CD14-positive monocyte (primary cell): Measurements from ENCODE around the gene MINK1. TPM values are rescaled to one million over a fixed set of nuclear protein-coding genes. Genes with fewer than 3 reads are reported as not detected.
"Not testable (repeated sequence)": the region's sequence is repeated elsewhere in the genome, so short reads cannot be mapped to it uniquely, and the experiment has no call there.

ENCODE experiments used
- DNase-seq, 3 donors: peaks; one replicate each; pipeline ENCODE4 v3.0.0-alpha.2; 2011 to 2022
- H2AFZ ChIP-seq: 2 replicates; pipeline ENCODE4 v1.6.0; 2012; ENCODE audit warnings: mild to moderate bottlenecking, low read depth, low read length, inconsistent platforms; ENCODE audit not compliant: insufficient read depth, poor library complexity, severe bottlenecking
- H3K27ac ChIP-seq, 2 donors: 1 replicate in 1 of 2; 2 replicates in 1 of 2; pipeline ENCODE4 v1.5.1; 2012 to 2013; ENCODE audit warnings: low read length in 2 of 2, control low read depth in 1 of 2, inconsistent platforms in 1 of 2, low read depth in 1 of 2, mild to moderate bottlenecking in 1 of 2
- H3K27me3 ChIP-seq, 2 donors: one replicate each; pipeline versions ENCODE4 v1.6.0 to v1.6.1; 2011 to 2013; ENCODE audit warnings: low read length in 2 of 2; ENCODE audit not compliant: control insufficient read depth in 2 of 2, insufficient read depth in 2 of 2
- H3K36me3 ChIP-seq, 2 donors: replicated peaks in 1 of 2; 1 replicate in 1 of 2; 2 replicates in 1 of 2; pipeline versions ENCODE4 v1.5.1 to v1.6.1; 2012 to 2013; ENCODE audit warnings: low read length in 2 of 2, control low read depth in 1 of 2, inconsistent platforms in 1 of 2, mild to moderate bottlenecking in 1 of 2; ENCODE audit not compliant: insufficient read depth in 2 of 2, control insufficient read depth in 1 of 2
- H3K4me1 ChIP-seq, 2 donors: 1 replicate in 1 of 2; 2 replicates in 1 of 2; pipeline versions ENCODE4 v1.5.1 to v1.6.1; 2012 to 2013; ENCODE audit warnings: low read length in 2 of 2, control low read depth in 1 of 2, inconsistent platforms in 1 of 2, mild to moderate bottlenecking in 1 of 2, moderate library complexity in 1 of 2; ENCODE audit not compliant: insufficient read depth in 2 of 2, control insufficient read depth in 1 of 2
- H3K4me2 ChIP-seq: replicated peaks from 2 replicates; pipeline ENCODE3; 2012; ENCODE audit warnings: low read length, moderate library complexity, mild to moderate bottlenecking; ENCODE audit not compliant: poor library complexity, severe bottlenecking; ENCODE audit errors: extremely low read depth
- H3K4me3 ChIP-seq, 3 experiments: fragments of 200-600 bp in 1 of 3; sonication (generic) in 1 of 3; replicated peaks in 1 of 3; 1 replicate in 2 of 3; 2 replicates in 1 of 3; pipeline ENCODE4 v1.5.1; 2011 to 2013; ENCODE audit warnings: low read length in 3 of 3, mild to moderate bottlenecking in 3 of 3, control low read depth in 2 of 3, low read depth in 2 of 3, inconsistent platforms in 1 of 3, moderate library complexity in 1 of 3
- H3K79me2 ChIP-seq: 2 replicates; pipeline ENCODE4 v1.6.0; 2012; ENCODE audit warnings: mild to moderate bottlenecking, control low read depth, inconsistent platforms, low read length, moderate library complexity; ENCODE audit not compliant: insufficient read depth
- H3K9ac ChIP-seq: 2 replicates; pipeline ENCODE4 v1.6.0; 2017; ENCODE audit warnings: low read length, mild to moderate bottlenecking; ENCODE audit not compliant: insufficient read depth, poor library complexity, severe bottlenecking
- H3K9me3 ChIP-seq, 2 donors: replicated peaks in 1 of 2; 1 replicate in 1 of 2; 2 replicates in 1 of 2; pipeline versions ENCODE4 v1.5.1 to v1.6.1; 2012 to 2013; ENCODE audit warnings: low read length in 2 of 2, control low read depth in 1 of 2; ENCODE audit not compliant: control insufficient read depth in 1 of 2, insufficient read depth in 1 of 2
- H4K20me1 ChIP-seq: 2 replicates; pipeline ENCODE4 v1.6.0; 2012; ENCODE audit warnings: mild to moderate bottlenecking, low read length, control low read depth, moderate library complexity; ENCODE audit not compliant: insufficient read depth
- H3K27ac Mint-ChIP-seq, 7 donors: one replicate each; pipeline ENCODE4 v1.8.0; 2020; ENCODE audit warnings: mild to moderate bottlenecking in 7 of 7, mixed read lengths in 7 of 7, moderate library complexity in 6 of 7, inconsistent platforms in 2 of 7
- H3K27me3 Mint-ChIP-seq, 3 donors: one replicate each; pipeline ENCODE4 v1.8.0; 2021 to 2022; ENCODE audit warnings: low read depth in 3 of 3, mild to moderate bottlenecking in 3 of 3, mixed read lengths in 3 of 3, moderate library complexity in 3 of 3, inconsistent platforms in 1 of 3
- H3K36me3 Mint-ChIP-seq, 2 donors: one replicate each; pipeline ENCODE4 v1.8.0; 2020; ENCODE audit warnings: mixed read lengths in 2 of 2, inconsistent platforms in 1 of 2, mild to moderate bottlenecking in 1 of 2
- H3K4me1 Mint-ChIP-seq: one replicate; pipeline ENCODE4 v1.8.0; 2020; ENCODE audit warnings: mild to moderate bottlenecking, mixed read lengths
- H3K4me3 Mint-ChIP-seq, 2 donors: one replicate each; pipeline ENCODE4 v1.8.0; 2020; ENCODE audit warnings: mild to moderate bottlenecking in 2 of 2, mixed read lengths in 2 of 2, moderate library complexity in 1 of 2
- H3K9me3 Mint-ChIP-seq, 7 donors: one replicate each; pipeline ENCODE4 v1.8.0; 2020 to 2022; ENCODE audit warnings: mixed read lengths in 7 of 7, mild to moderate bottlenecking in 6 of 7, moderate library complexity in 6 of 7, inconsistent platforms in 2 of 7
- CTCF ChIP-seq: fragments of 200-600 bp; IDR thresholded peaks from one replicate; pipeline ENCODE4 v1.8.0; 2022; ENCODE audit warnings: antibody characterized with exemption, mild to moderate bottlenecking
- WGBS: methylation state at CpG from one replicate; pipeline ENCODE4 v1.1.5; 2013; ENCODE audit warnings: missing lambda C conversion rate; ENCODE audit not compliant: insufficient coverage; 5-methylcytosine and 5-hydroxymethylcytosine counted together
- intact Hi-C, 2 donors: fragments of 100-400 bp; cut with micrococcal nuclease; formaldehyde crosslinking; loops; one replicate each; pipeline versions ENCODE4 v1.15.0 to v1.15.1; 2023
- polyA plus RNA-seq, 3 donors: library from polyadenylated mRNA; depleted of rRNA in 1 of 3; unstranded in 2 of 3; stranded (reverse) in 1 of 3; fragments of 300-500 nt in 2 of 3; fragments of >200 nt in 1 of 3; fragmentation: Illumina TruSeq in 2 of 3; gene quantifications; 1 replicate in 2 of 3; 2 replicates in 1 of 3; pipeline ENCODE4 v1.2.3, GENCODE V29; 2012 to 2021

Gene MINK1
- polyA plus RNA-seq, 3 donors = 3.2 to 159 (median 7.2) TPM

DNA sequence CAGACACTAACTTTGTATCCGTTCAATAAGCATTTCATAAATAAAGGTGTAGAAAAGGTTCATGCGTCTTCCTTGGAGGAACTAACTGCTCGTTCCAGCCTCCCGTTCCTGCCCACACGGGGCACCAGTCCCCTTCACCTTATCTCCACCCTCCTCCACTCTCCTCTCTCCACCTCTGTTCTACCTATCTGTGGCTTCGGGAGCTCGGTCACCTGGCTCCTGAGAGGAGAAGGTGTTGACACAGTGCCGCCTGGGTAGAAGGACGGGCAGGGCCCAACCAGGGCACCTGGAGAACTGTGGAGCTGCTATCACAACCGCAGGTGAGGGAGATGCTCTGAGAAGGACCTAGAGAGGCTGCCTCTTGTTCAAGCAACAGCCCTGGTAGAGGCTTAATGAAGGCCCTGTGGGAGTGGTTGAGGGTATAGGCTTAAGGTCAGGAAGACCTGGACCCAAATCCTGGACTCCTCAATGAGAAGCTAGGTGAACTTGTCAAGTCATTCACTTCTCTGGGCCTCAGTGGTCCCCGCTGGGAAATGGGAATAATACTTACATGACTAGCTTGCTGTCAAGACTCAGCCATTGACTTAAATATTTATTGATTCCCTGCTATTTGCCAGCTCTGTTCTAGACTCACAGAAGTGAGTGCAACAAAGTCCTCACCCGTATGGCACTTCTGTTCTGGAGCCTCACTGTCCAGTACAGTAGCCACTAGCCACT is 9.6 kb upstream of the MINK1 start:
- no peaks in the 10 kb centered on the region for H3K4me1 ChIP-seq
- peaks cover 16 to 30% of the 10 kb centered on the region in 2 donors for H3K36me3 ChIP-seq
- no peak overlapping the region for H2AFZ ChIP-seq
- no peak overlapping the region for H3K4me3 Mint-ChIP-seq
- no peak for TF ChIP-seq CTCF
- H4K20me1 ChIP-seq = no peaks in the 10 kb centered on the region
- H3K4me3 ChIP-seq = no peak overlapping the region
- H3K27ac ChIP-seq = no peak overlapping the region
- H3K27me3 ChIP-seq = no peaks in the 10 kb centered on the region
- H3K4me1 Mint-ChIP-seq = no peaks in the 10 kb centered on the region
- H3K9ac ChIP-seq = no peak overlapping the region
- peaks cover 19 to 47% of the 10 kb centered on the region in 2 donors for H3K36me3 Mint-ChIP-seq
- no peaks in the 10 kb centered on the region for H3K9me3 ChIP-seq
- intact Hi-C loops = no loop called here
- peaks cover 0 to 2% (median 0%) of the 10 kb centered on the region in 7 donors for H3K9me3 Mint-ChIP-seq
- H3K27me3 Mint-ChIP-seq = peaks cover 7 to 18% (median 16%) of the 10 kb centered on the region in 3 donors
- peak overlapping the region in 3 of 7 donors; percentile 3 to 61 (median 20) for H3K27ac Mint-ChIP-seq
- H3K79me2 ChIP-seq = no peaks in the 10 kb centered on the region
- H3K4me2 ChIP-seq = no peak overlapping the region
- 91% methylated on average over 7 of the region's 12 CpGs for WGBS
- DNase-seq = no peak

DNA sequence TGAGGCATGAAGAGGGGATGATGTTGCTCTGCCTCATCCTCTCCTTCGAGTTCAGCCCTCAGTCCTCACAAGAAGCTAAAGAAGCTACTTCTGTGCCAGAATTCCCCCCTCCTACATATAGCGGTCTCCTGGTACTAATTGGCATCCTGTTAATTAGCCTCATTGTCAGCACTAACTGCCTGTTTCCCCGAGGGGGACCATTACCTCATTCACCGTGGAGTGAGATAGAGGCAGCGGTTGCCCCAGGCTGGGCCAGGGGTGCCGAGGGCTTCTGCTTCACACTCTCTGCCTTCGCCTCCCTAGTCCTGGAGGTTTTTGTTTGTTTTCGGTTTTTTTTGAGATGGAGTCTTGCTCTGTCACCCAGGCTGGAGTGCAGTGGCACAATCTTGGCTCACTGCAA is 5.7 kb upstream of the MINK1 start:
- peaks cover 1% of the 10 kb centered on the region for H3K4me1 Mint-ChIP-seq
- H3K9me3 Mint-ChIP-seq = no peaks in the 10 kb centered on the region
- H3K36me3 Mint-ChIP-seq = peaks cover 10 to 13% of the 10 kb centered on the region in 2 donors
- no peaks in the 10 kb centered on the region for H3K27me3 ChIP-seq
- no peak for DNase-seq
- H3K27me3 Mint-ChIP-seq = peaks cover 10 to 22% (median 20%) of the 10 kb centered on the region in 3 donors
- peaks cover 3 to 12% of the 10 kb centered on the region in 2 donors for H3K36me3 ChIP-seq
- H2AFZ ChIP-seq = no peak overlapping the region
- H3K4me3 Mint-ChIP-seq = no peak overlapping the region
- no peak overlapping the region for H3K4me3 ChIP-seq
- no peaks in the 10 kb centered on the region for H3K4me1 ChIP-seq
- H3K79me2 ChIP-seq = no peaks in the 10 kb centered on the region
- 80% methylated on average over 2 of the region's 8 CpGs for WGBS
- no peak overlapping the region for H3K9ac ChIP-seq
- H3K9me3 ChIP-seq = no peaks in the 10 kb centered on the region
- no peak overlapping the region for H3K4me2 ChIP-seq
- no peak for TF ChIP-seq CTCF
- no peak overlapping the region for H3K27ac Mint-ChIP-seq
- intact Hi-C loops = no loop called here
- H4K20me1 ChIP-seq = no peaks in the 10 kb centered on the region
- H3K27ac ChIP-seq = no peak overlapping the region

DNA sequence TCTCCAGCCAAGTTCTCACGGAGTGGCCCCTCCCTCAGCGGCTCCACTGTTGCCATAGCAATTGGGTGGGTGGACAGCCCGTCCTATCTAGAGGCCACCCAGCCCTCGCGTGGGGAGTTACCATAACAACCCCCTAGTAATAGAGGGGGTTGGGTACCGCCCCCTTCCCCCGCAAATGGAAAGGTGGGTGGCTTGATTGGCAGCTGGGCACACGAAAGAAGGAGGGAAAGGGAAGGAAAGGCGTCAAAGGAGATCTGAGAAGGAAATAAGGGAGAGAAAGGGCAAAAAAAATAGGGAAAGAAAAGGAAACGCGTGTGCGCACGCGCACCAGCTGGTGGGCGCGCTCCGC is 337 bp upstream of the MINK1 start:
- DNase-seq, H3K27me3 ChIP-seq, H3K27me3 Mint-ChIP-seq, H3K36me3 ChIP-seq, intact Hi-C loops, H3K9me3 ChIP-seq, H3K9me3 Mint-ChIP-seq: not testable (repeated sequence)
- Histone ChIP-seq H3K4me2 (peak overlapping the region; percentile 98), H2AFZ (peak overlapping the region; percentile 72), H3K4me1 (peaks cover 25 to 32% of the 10 kb centered on the region in 2 donors), H3K9ac (peak overlapping the region; percentile 92), H4K20me1 (peaks cover 21% of the 10 kb centered on the region), H3K27ac (peak overlapping the region in 1 of 2 donors; percentile 88), H3K4me3 (peak overlapping the region; percentile 49 to 95 (median 94)), H3K79me2 (peaks cover 45% of the 10 kb centered on the region)
- Mint-ChIP-seq H3K4me1 (peaks cover 32% of the 10 kb centered on the region), H3K27ac (peak overlapping the region; percentile 79 to 97 (median 94)), H3K4me3 (peak overlapping the region; percentile 86 to 94), H3K36me3 (peaks cover 19 to 20% of the 10 kb centered on the region in 2 donors)
- WGBS = 0% methylated on average over 5 of the region's 17 CpGs
